ENCODE data around the gene IRGC. TPM values are rescaled to one million over a fixed set of nuclear protein-coding genes. Genes with fewer than 3 reads are reported as not detected.

Gene IRGC
- total RNA-seq, 6 donors from 2014 or later = not detected

DNA sequence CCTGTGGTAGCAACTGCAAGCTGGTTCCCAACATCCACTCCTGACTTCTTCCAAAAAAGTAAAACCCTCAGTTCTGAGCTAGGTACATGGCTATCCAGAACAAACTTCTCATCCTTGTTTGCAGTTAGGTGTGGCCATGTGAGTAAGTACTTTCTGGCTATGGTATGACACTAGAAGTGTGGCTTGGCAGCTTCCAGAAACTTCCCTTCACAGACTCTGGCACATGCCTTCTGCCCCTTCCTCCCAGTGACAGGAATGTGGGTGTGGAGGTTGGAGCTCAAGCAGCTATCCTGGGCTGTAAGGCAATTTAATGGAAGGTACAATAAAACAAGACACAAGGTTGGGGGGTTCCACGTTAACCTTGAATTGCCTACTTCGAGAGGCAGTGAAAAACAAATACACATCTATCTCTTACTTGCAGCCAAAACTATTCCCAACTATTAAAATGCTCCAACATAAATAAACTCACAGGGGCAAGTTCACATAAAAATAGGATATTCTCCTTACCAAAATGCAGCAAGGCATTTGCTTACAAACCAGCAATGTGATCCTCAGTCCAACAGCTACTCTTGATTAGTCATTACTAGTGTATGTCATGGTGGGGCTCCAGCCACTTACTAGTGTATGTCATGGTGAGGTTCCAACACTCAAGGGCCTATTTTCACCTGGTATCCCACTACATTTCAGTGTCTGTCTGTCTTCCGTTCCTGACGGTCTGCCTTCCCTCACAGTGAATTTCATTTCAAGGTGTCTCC, 35.8 kb downstream of the IRGC start:
- DNase-seq (no peak), ATAC-seq (ENCODE audit: low FRiP score in 2 of 2) (no peak)
- WGBS, 2 donors = 75 to 87% methylated on average over 4 of the region's 4 CpGs
- no peaks in the 10 kb centered on the region for H3K27me3 ChIP-seq
- H3K4me1 ChIP-seq = peaks cover 23 to 42% (median 28%) of the 10 kb centered on the region in 4 donors
- no peak overlapping the region for H3K4me3 ChIP-seq
- H3K27ac ChIP-seq = peak overlapping the region in 2 of 4 donors; percentile 27 to 98
- H3K36me3 ChIP-seq = peaks cover 13 to 46% (median 35%) of the 10 kb centered on the region in 4 donors
- TF ChIP-seq POLR2A (IDR thresholded peaks at IDR 0.05) (no peak), EP300 (IDR thresholded peaks at IDR 0.05) (no peak), POLR2AphosphoS5 (IDR thresholded peaks at IDR 0.05) (no peak)
- TF ChIP-seq, protein P1, sequence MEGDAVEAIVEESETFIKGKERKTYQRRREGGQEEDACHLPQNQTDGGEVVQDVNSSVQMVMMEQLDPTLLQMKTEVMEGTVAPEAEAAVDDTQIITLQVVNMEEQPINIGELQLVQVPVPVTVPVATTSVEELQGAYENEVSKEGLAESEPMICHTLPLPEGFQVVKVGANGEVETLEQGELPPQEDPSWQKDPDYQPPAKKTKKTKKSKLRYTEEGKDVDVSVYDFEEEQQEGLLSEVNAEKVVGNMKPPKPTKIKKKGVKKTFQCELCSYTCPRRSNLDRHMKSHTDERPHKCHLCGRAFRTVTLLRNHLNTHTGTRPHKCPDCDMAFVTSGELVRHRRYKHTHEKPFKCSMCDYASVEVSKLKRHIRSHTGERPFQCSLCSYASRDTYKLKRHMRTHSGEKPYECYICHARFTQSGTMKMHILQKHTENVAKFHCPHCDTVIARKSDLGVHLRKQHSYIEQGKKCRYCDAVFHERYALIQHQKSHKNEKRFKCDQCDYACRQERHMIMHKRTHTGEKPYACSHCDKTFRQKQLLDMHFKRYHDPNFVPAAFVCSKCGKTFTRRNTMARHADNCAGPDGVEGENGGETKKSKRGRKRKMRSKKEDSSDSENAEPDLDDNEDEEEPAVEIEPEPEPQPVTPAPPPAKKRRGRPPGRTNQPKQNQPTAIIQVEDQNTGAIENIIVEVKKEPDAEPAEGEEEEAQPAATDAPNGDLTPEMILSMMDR (IDR thresholded peaks at IDR 0.05) = no peak
- no peaks in the 10 kb centered on the region for H3K9me3 ChIP-seq

DNA sequence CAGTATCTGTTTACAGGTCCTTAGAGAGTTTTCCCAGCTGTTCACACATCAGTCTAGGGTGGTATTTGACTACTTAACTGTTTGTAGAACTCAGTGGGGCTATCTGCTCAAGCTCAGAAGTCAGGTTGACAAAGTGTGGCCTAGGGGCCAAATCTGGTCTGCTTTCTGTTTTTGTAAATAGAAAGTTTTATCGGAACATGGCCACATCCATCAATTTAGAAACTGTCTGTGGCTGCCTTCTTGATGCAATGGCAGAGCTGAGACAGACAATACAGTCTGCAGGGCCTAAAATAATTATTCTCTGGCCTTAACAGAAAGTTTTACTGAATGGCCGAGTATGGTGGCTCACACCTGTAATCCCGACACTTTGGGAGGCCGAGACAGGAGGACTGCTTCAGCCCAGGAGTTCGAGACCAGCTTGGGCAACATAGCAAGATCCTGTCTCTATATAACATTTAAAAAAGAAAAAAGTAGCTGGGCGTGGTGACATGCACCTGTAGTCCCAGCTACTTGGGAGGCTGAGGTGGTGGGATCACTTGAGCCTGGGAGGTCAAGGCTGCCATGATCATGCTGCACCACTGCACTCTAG, 36.5 kb downstream of the IRGC start:
- 95 to 97% methylated on average over 6 of the region's 6 CpGs for WGBS, 2 donors
- Histone ChIP-seq H3K27ac (peak overlapping the region in 2 of 4 donors; percentile 27 to 98), H3K36me3 (peaks cover 7 to 38% (median 28%) of the 10 kb centered on the region in 4 donors), H3K4me3 (no peak overlapping the region), H3K9me3 (no peaks in the 10 kb centered on the region), H3K4me1 (peaks cover 23 to 42% (median 28%) of the 10 kb centered on the region in 4 donors), H3K27me3 (no peaks in the 10 kb centered on the region)
- TF ChIP-seq POLR2A (IDR thresholded peaks at IDR 0.05) (no peak), POLR2AphosphoS5 (IDR thresholded peaks at IDR 0.05) (no peak), EP300 (IDR thresholded peaks at IDR 0.05) (no peak)
- TF ChIP-seq, protein P1 (IDR thresholded peaks at IDR 0.05) = no peak
- no peak for DNase-seq
- no peak for ATAC-seq (ENCODE audit: low FRiP score in 2 of 2)

DNA sequence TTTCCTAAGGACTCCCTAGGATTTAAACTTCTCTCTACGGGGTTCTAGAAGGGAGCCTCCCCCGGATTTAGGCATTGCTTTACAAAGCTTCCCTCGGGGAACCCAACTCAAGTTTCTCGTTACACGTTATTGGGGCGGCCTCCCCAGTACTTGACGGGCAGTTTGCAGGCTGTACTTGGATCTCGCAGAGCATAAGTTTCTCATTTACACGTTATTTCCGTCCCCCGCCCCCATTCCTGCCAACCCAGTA, 38.3 kb downstream of the IRGC start:
- no peak for DNase-seq
- WGBS, 2 donors = 1 to 2% methylated on average over 7 to 11 of the region's 11 CpGs
- Histone ChIP-seq H3K27me3 (no peaks in the 10 kb centered on the region), H3K27ac (peak overlapping the region; percentile 96 to 99 (median 98)), H3K36me3 (peaks cover 3 to 20% (median 13%) of the 10 kb centered on the region in 4 donors), H3K9me3 (no peaks in the 10 kb centered on the region), H3K4me3 (peak overlapping the region; percentile 62 to 81 (median 68)), H3K4me1 (peaks cover 23 to 42% (median 28%) of the 10 kb centered on the region in 4 donors)
- ATAC-seq (ENCODE audit: low FRiP score in 2 of 2) = no peak
- no peak for TF ChIP-seq POLR2AphosphoS5 (IDR thresholded peaks at IDR 0.05)

DNA sequence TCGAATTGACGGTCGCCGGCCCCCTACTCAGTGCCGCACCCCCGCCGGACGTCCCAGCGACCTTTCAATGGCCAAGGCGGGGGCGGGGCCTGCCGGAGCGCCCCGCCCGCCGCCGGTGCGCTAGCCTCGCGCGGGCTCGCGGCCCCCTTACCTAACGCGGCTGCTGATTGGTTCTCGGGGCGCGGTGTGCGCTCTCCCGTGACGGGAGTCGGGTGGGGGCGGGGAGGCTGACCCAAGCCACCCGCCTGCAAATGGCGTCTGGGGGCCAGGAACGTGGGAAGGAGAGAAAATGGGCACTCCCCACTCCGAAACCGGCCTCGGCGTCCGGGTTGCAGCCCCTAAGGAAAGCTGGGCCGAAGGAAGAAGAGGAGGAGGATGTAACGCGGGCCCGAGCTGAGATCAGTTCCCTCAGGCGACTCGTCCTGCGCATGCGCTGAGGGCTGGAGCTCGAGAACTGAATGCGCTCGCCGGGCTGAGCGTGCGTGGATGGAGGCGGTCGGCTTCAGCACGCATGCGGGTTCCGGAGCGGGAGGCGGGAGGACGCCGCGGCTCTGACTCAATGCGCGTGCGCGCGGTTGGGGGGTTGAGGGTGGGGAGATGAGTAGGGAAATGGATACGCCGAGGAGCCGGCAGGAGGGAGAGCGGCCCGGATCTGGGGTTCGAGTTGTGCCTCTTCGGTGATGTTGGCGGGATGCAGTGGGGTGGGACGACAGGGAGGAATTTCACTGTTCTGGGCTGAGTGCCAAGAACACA, 38.8 kb downstream of the IRGC start, which contains the start of gene SMG9:
Gene SMG9 (minus strand): TSS at position 460 of the 753 bp plus-strand sequence. CDS start 4,221 bp downstream, outside the sequence.
- Histone ChIP-seq H3K27ac (peak within 1 kb of the TSS; percentile 96 to 99 (median 98)), H3K27me3 (no peaks in the 10 kb centered on the region), H3K4me3 (peak within 1 kb of the TSS; percentile 62 to 81 (median 68)), H3K9me3 (no peaks in the 10 kb centered on the region), H3K36me3 (peaks cover under 1 to 15% (median 10%) of the 10 kb centered on the region in 4 donors), H3K4me1 (peaks cover 23 to 42% (median 28%) of the 10 kb centered on the region in 4 donors)
- DNase-seq (peak; percentile 97 to 99), ATAC-seq (ENCODE audit: low FRiP score in 2 of 2) (peak; percentile 93 to 96)
- WGBS, 2 donors = 0 to 1% methylated on average over 48 to 67 of the region's 79 CpGs
- TF ChIP-seq, protein P1 (IDR thresholded peaks at IDR 0.05) = peak in 2 of 6 experiments; percentile 25 to 29
- peak; percentile 78 to 91 (median 82) for TF ChIP-seq POLR2A (IDR thresholded peaks at IDR 0.05)
- TF ChIP-seq EP300 (IDR thresholded peaks at IDR 0.05) = peak in 1 of 4 donors; percentile 3
- TF ChIP-seq POLR2AphosphoS5 (IDR thresholded peaks at IDR 0.05) = peak; percentile 81

Measured in upper lobe of left lung (tissue), 6 donors.